Germinal center (tissue), 1 donor: ENCODE results near the gene METTL15.
"Not testable (repeated sequence)": the region's sequence is repeated elsewhere in the genome, so short reads cannot be mapped to it uniquely, and the experiment has no call there.

Experiments
- DNase-seq: peaks from one replicate; pipeline ENCODE4 v3.0.0; 2012; ENCODE audit warnings: mixed read lengths, low spot score

METTL15 gene

DNA sequence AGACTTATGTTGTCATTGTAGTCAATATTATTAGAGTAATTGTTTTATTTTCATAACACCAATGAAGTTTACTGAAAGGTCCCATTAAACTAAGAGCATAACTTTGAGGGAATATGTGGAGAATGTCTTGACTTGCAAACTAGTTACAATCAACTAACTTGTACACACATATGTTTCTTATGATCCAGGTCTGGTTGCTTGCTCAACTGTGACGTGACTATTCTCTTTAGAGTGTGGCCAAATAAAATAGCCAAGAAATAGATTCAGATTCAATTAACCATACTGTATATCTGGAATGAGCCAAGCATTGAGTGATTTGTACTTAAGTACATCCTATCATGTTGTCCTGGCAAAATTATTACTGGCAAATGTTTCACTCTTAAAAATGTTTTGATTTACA lies 101.7 kb downstream of the METTL15 start:
- no peak for DNase-seq

DNA sequence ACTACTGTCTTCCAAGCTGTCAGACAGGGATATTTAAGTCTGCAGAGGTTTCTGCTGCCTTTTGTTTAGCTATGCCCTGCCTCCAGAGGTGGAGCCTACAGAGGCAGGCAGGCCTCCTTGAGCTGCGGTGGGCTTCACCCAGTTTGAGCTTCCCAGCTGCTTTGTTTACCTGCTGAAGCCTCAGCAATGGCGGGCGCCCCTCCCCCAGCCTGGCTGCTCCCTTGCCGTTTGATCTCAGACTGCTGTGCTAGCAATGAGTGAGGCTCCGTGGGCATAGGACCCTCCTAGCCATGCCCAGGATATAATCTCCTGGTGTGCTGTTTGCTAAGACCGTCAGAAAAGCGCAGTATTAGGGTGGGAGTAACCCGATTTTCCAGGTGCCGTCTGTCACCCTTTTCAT lies 113.9 kb downstream of the METTL15 start:
- DNase-seq: not testable (repeated sequence)

- DNase-seq: no peak
Observed at GRCh38 chr11:28223577-28223976, 115.4 kb downstream of the METTL15 start.

- DNase-seq: no peak
Observed at GRCh38 chr11:28223994-28224393, 115.8 kb downstream of the METTL15 start.

DNA sequence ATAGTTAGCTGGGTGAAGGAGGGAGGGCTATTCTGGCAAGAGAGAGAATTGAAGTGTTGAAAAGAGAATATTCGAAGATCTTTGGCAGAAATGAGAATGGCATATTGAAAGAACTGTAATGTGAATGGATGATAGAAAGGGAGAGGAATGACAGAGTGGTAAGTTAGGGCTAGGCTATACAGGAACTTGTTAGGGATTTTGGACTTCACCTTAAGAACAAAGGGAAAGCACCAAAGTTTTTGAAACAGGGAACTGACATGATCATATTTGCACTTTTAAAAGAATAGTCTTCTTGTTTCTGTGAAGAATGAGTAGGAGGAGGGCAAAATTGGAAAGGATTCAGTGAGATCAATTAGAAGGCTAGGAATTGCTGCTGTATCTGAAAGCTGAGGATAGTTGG lies 119.3 kb downstream of the METTL15 start:
- no peak for DNase-seq

DNA sequence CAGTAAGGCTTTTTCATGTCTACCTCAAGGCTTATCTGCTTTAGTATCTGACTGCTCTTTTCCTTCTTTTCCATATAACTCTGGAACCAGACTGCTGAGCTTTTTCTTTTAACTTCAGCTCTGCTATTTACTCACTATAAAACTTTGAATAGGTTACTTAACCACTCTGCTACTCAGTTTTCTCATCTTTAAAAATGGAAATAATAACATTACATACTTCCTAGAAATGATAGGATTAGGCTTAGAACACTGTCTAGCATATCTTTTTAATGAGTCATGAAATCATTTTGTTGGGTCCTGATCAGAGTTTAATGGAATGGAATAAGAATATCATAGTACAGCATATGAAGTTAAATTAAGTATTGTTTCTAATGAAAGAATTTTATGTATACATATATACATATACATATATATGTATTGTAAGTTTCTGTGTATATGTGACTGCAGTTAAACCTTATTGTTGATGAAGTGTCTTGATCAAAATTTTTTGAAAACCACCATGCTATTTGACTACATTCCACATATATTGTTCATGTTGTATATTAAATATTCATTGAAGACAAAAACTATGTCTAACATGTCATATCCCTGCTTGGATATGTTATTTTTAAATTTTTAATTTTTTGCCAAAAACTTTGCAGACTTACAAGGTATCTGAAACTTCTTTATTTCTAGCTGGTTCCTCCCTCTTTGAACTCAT lies 120.2 kb downstream of the METTL15 start:
- no peak for DNase-seq

DNA sequence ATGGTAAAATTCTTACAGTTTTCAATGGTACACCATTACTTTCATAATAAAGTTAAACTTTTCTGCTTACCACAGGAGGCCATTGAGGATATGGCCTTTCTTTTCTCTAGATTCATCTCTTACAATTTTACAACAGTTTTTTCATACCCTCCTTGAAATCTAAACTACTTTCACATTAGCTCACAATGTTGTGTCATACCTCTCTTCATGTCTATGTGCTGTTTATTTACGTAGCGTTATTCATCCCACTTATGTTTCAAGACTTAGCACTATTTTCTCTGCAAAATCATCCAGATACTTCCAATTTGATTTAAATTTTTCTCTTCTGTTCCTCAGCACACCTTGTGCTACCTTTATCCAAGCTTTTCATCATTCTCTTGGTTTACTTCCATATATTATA lies 123.3 kb downstream of the METTL15 start:
- no peak for DNase-seq

GRCh38 chr11:28232649-28233048 lies 124.5 kb downstream of the METTL15 start:
- no peak for DNase-seq

DNA sequence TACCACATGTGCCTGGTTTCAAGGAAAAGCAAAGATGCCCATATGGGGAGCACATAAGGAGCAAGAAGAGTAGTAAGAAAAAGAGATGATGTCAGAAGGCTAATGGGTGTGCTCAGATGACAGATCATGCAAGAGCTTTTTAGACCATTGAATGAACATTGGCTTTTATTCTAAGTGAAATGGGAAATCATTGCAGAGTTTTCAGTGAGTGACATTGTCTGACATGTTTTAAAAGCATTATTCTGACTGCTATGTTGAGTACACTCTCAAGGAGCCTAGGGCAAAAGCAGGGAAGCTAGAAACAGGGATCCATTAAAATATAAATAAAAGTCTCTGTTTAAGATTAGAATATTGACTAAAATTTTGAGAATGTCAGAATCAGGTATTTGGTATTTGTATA lies 133.6 kb downstream of the METTL15 start:
- no peak for DNase-seq

- DNase-seq: no peak
Observed at GRCh38 chr11:28242596-28242995, 134.4 kb downstream of the METTL15 start.

DNA sequence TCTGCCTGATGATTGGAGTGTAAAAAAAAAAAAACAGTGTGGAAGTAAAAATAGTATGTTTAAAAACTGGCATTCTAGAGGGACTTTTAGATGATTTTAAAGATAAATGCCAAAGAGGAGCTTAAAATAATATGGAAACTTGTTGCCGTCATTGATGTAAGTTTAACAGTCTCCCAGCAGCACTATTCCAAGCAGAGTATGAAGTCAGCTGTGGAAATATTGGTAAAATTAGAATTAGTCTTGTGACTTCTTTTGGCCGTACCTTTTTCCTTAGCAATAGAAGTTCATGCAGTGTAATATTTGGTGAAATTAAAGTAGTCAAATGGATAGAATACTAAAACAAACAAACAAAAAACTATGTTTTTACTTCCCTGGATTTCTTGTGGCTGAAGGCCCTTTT lies 134.9 kb downstream of the METTL15 start:
- no peak for DNase-seq

DNA sequence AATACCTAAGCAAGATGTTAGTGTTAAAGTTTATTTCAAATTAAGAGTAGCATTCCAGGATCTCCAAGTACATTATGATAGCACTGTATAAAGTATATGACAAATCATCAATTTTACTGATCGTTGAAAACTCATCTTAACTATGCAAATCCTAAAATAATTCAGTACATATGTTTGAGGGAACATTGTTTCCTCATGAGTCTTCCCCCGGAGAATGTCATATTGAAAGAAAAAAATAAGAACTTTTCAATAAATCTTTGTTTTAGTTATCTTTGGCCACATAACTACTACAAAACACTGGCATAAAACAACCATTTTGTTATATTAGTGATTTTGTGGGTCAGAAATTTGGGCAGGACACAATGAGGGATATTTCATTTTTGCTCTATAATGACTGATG lies 135.4 kb downstream of the METTL15 start:
- DNase-seq: no peak

DNA sequence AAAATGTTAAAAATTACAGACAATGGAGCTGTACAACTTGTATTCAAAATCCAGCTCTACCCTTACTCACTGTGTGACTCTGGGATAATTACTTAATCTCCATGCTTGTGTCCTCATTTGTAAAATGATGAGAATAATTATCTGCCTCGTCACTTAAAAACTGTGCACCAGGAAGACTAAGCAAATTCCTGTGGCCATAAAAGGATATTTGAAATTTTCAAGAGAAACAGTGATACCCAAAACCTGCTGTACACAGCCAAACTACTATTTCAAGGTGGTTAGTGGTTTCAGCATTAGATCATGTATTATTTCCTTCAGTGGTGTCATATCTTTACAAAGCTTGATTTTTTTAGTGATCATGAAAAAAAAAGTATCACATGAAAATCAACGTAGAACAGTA lies 136.9 kb downstream of the METTL15 start:
- DNase-seq: no peak

- DNase-seq: no peak
Observed at GRCh38 chr11:28250192-28250591, 142.0 kb downstream of the METTL15 start.

GRCh38 chr11:28251257-28251656 lies 143.1 kb downstream of the METTL15 start:
- DNase-seq: no peak

DNA sequence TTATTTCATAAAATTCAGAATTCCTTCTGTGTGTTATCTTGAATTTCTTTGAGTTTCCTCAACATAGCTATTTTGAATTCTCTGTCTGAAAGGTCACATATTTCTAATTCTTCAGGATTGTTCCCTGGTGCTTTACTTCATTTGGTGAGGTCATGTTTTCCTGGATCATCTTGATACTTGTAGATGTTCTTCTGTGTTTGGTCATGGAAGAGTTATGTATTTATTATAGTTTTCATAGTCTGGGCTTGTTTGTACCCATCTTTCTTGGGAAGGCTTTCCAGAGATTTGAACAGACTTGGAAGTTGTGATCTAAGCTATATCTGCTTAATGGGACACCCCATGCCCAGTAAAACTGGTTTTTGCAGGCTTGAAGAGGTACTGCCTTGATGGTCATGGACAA lies 149.6 kb downstream of the METTL15 start:
- no peak for DNase-seq

DNA sequence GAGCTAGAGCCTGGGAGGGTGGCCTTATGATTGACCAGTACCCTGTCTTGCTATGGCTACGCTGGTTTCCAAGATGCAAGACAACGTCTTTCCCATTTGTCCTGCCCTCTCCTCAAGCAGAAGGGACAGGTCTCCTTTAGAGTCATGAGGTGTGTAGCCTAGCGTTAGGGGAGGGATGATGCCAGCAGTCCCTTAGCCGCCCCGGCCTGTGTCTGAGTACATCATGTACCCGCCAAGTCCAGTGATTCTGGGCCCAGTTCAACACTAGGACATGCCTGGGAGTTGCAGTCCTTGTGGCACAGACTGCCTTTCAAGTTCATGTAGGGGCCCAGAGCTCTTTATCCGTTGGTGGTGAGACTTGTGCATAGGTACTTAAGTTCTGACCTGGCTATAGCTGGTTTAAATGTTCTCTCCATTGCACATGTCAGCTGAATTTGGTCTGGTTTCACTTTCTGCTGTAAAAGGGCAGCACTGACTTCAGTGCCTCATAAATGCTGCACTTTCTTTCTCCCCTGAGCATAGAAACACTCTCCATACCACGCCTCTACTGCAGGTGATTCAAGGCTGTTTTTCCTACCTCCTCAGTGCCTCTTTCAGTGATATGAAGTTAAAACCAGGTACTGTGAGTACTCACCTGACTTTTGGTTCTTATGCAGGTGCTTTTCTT lies 151.1 kb downstream of the METTL15 start:
- DNase-seq: no peak

DNA sequence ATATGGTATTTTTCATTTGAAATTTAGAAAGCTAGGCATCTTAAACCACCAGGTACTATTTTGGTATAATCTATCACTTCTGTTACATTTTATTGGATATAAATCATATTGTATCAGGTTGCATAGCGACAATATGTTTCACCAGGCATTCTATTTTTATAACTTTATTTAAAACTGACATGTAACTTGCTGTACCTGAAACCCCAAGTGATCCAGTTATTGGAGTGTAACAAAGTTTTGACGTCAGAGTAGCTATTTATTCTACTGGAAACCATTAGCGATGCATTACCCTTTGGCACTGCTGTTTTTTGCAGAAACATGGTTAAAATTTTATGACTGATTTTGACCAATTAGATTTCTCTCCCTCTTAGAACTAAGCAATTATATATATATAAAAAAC lies 160.7 kb downstream of the METTL15 start:
- no peak for DNase-seq

- no peak for DNase-seq
Observed at GRCh38 chr11:28269586-28269985, 161.4 kb downstream of the METTL15 start.

GRCh38 chr11:28272247-28272646 lies 164.1 kb downstream of the METTL15 start:
- not testable (repeated sequence) for DNase-seq

DNA sequence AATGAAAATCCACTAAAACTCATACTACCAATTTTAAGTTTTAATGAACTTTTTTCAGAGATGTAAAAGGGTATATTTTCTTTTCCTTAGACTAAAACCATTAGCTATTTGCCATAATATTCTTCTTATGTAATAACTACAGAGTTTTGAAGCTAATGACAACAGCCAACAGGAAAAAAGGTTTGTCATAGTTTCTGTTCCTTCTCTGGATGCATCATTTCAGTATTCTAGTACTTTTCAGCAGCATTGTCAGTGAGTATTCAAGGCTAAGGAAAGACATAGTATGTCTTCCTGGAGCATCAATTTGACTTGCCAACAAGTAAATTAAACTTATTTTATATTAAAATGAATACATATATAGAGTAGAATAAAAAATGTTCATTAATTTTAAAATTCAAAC lies 166.0 kb downstream of the METTL15 start:
- no peak for DNase-seq

GRCh38 chr11:28284196-28284595 lies 176.0 kb downstream of the METTL15 start:
- DNase-seq: no peak

GRCh38 chr11:28289444-28289843 lies 181.3 kb downstream of the METTL15 start:
- DNase-seq: no peak

DNA sequence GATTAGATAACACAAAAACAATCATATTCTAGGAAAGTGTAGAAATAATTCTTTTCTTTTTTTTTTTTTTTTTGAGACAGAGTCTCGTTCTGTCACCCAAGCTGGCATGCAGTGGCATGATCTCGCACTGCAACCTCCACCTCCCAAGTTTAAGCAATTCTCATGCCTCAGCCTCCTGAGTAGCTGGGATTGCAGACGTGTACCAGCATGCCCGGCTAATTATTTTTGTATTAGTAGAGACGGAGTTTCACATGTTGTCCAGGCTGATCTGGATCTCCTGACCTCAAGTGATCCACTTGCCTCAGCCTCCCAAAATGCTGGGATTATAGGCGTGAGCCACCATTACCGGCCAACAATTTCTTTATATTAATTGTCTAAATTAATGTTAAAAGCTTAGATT lies 182.8 kb downstream of the METTL15 start:
- DNase-seq: not testable (repeated sequence)
